GM19240 (cell line): ENCODE measurements around the gene KRTAP13-2.

Experiments
- DNase-seq: peaks from one replicate; pipeline ENCODE4 v3.0.0; 2011; ENCODE audit warnings: low spot score; ENCODE audit not compliant: insufficient read length

Gene KRTAP13-2

GRCh38 chr21:30326390-30326789, 45.7 kb downstream of the KRTAP13-2 start:
- no peak for DNase-seq
